ENCODE measurements around the gene TDRD1. TPM values are rescaled to one million over a fixed set of nuclear protein-coding genes. Genes with fewer than 3 reads are reported as not detected.
"Not testable (repeated sequence)": the region's sequence is repeated elsewhere in the genome, so short reads cannot be mapped to it uniquely, and the experiment has no call there.

TDRD1 gene
- total RNA-seq: 1.9 TPM
- long read RNA-seq, partial matches to known transcripts: 0 of 1 reads
- long read RNA-seq, other reads (novel, unspliced or antisense): 1 of 1 reads

- no peak for TF ChIP-seq CTCF (IDR thresholded peaks at IDR 0.05; ENCODE audit: borderline replicate concordance)
Observed at GRCh38 chr10:114179148-114179547, at the start of gene TDRD1. TDRD1 (plus strand) TSS chr10:114179353; CDS start chr10:114187832, 8,479 bp downstream.

GRCh38 chr10:114131094-114131493, 48.1 kb upstream of the TDRD1 start:
- no peak for TF ChIP-seq CTCF (IDR thresholded peaks at IDR 0.05; ENCODE audit: borderline replicate concordance)
- Histone ChIP-seq H3K4me1 (peaks cover 13% of the 10 kb centered on the region), H3K36me3 (peaks cover 100% of the 10 kb centered on the region), H3K4me3 (no peak overlapping the region), H3K27me3 (ENCODE audit: low read depth) (no peaks in the 10 kb centered on the region), H3K9me3 (replicated peaks) (no peaks in the 10 kb centered on the region), H3K27ac (replicated peaks) (no peak overlapping the region)
- no peak for DNase-seq
- intact Hi-C loops (cut with micrococcal nuclease): no loop called here

More at GRCh38 chr10:114179148-114179547, at the start of gene TDRD1:
- no peaks in the 10 kb centered on the region for H3K27me3 ChIP-seq (ENCODE audit: low read depth)
- H3K9me3 ChIP-seq (replicated peaks): no peaks in the 10 kb centered on the region
- H3K27ac ChIP-seq (replicated peaks): no peak within 1 kb of the TSS
- intact Hi-C loops (cut with micrococcal nuclease): no loop called here
- H3K4me1 ChIP-seq: peaks cover 26% of the 10 kb centered on the region
- H3K4me3 ChIP-seq: no peak within 1 kb of the TSS
- no peaks in the 10 kb centered on the region for H3K36me3 ChIP-seq
- no peak for DNase-seq

- no peak for TF ChIP-seq CTCF (IDR thresholded peaks at IDR 0.05; ENCODE audit: borderline replicate concordance)
- H3K36me3 ChIP-seq: peaks cover 78% of the 10 kb centered on the region
- intact Hi-C loops (cut with micrococcal nuclease): no loop called here
- peaks cover 13% of the 10 kb centered on the region for H3K4me1 ChIP-seq
- H3K27me3 ChIP-seq (ENCODE audit: low read depth): no peaks in the 10 kb centered on the region
- no peak overlapping the region for H3K4me3 ChIP-seq
- no peak overlapping the region for H3K27ac ChIP-seq (replicated peaks)
- no peak for DNase-seq
- H3K9me3 ChIP-seq (replicated peaks): no peaks in the 10 kb centered on the region
Observed at GRCh38 chr10:114135476-114135875, 43.7 kb upstream of the TDRD1 start.

GRCh38 chr10:114138581-114138980, 40.6 kb upstream of the TDRD1 start:
- H3K4me3 ChIP-seq: no peak overlapping the region
- H3K36me3 ChIP-seq: peaks cover 61% of the 10 kb centered on the region
- H3K27me3 ChIP-seq (ENCODE audit: low read depth): no peaks in the 10 kb centered on the region
- H3K4me1 ChIP-seq: peaks cover 18% of the 10 kb centered on the region
- no peak overlapping the region for H3K27ac ChIP-seq (replicated peaks)
- DNase-seq: no peak
- H3K9me3 ChIP-seq (replicated peaks): no peaks in the 10 kb centered on the region
- TF ChIP-seq CTCF (IDR thresholded peaks at IDR 0.05; ENCODE audit: borderline replicate concordance): no peak
- intact Hi-C loops (cut with micrococcal nuclease): no loop called here

- no peaks in the 10 kb centered on the region for H3K9me3 ChIP-seq (replicated peaks)
- H3K27ac ChIP-seq (replicated peaks): no peak overlapping the region
- H3K4me1 ChIP-seq: peaks cover 13% of the 10 kb centered on the region
- peaks cover 57% of the 10 kb centered on the region for H3K36me3 ChIP-seq
- H3K4me3 ChIP-seq: no peak overlapping the region
- no peak for DNase-seq
- TF ChIP-seq CTCF (IDR thresholded peaks at IDR 0.05; ENCODE audit: borderline replicate concordance): no peak
- no peaks in the 10 kb centered on the region for H3K27me3 ChIP-seq (ENCODE audit: low read depth)
- intact Hi-C loops (cut with micrococcal nuclease): no loop called here
Observed at GRCh38 chr10:114140036-114140435, 39.1 kb upstream of the TDRD1 start.

- DNase-seq; H3K9me3 ChIP-seq (replicated peaks); intact Hi-C loops (cut with micrococcal nuclease); H3K27me3 ChIP-seq (ENCODE audit: low read depth); H3K27ac ChIP-seq (replicated peaks); H3K4me3 ChIP-seq: not testable (repeated sequence)
- Histone ChIP-seq H3K4me1 (peaks cover 13% of the 10 kb centered on the region), H3K36me3 (peaks cover 57% of the 10 kb centered on the region)
Observed at GRCh38 chr10:114140827-114141226, 38.3 kb upstream of the TDRD1 start.
